HFFc6 (cell line): Measurements from ENCODE around the gene OPCML. TPM values are rescaled to one million over a fixed set of nuclear protein-coding genes. Genes with fewer than 3 reads are reported as not detected.

Source experiments
- DNase-seq: peaks from one replicate; pipeline ENCODE4 v3.0.0-alpha.2; 2018
- H3K27ac Mint-ChIP-seq: 2 replicates; pipeline ENCODE4 v1.8.0; 2020; ENCODE audit warnings: mild to moderate bottlenecking, mixed read lengths
- H3K27me3 Mint-ChIP-seq: 2 replicates; pipeline ENCODE4 v1.8.0; 2021; ENCODE audit warnings: mild to moderate bottlenecking, moderate library complexity, mixed read lengths; ENCODE audit not compliant: insufficient read depth
- H3K36me3 Mint-ChIP-seq: 2 replicates; pipeline ENCODE4 v1.8.0; 2021; ENCODE audit warnings: low read depth, mixed read lengths
- H3K4me1 Mint-ChIP-seq: 2 replicates; pipeline ENCODE4 v1.8.0; 2020; ENCODE audit warnings: low read depth, mixed read lengths
- H3K4me3 Mint-ChIP-seq: 2 replicates; pipeline ENCODE4 v1.8.0; 2020; ENCODE audit warnings: mild to moderate bottlenecking, moderate library complexity, mixed read lengths
- H3K9me3 Mint-ChIP-seq: 2 replicates; pipeline ENCODE4 v1.8.0; 2020; ENCODE audit warnings: mild to moderate bottlenecking, mixed read lengths
- CTCF ChIP-seq: fragments of 200-600 bp; sonication (generic); IDR thresholded peaks from 2 replicates; pipeline ENCODE4 v1.5.0; 2021; ENCODE audit warnings: antibody characterized with exemption, mild to moderate bottlenecking
- total RNA-seq, 6 experiments: library from RNA; stranded (reverse); fragmentation: NEBNext Ultra II Directional; extraction: Animal tissue kit (Norgen Biotek cat#: 25700); gene quantifications; 2 replicates in 1 of 6; 3 replicates in 5 of 6; pipeline ENCODE4 v1.2.3, GENCODE V29; 2021

The OPCML gene
- total RNA-seq, 6 experiments from 2014 or later, result 0.11 to 1.7 (median 0.33) TPM

DNA sequence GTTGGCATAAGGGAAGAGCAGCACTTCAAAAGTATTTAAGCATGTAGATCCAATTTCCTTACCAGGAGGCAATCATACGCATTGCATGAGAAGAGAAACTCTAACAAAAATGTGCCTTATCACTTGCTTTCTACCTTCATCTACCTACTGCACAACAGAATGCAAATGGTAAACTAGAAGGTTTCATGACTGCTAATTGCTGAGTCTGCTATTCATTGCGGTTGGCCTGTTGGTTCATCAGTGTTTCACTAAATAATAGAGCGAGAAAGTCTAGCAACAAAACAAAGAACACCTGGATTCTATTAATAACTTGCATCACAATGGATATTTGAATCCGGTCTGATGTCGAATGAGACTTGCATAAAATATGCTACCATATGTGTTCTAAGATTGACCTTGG lies 229.0 kb downstream of the OPCML start:
- no peaks in the 10 kb centered on the region; the same call in 1 of the 2 replicates for H3K36me3 Mint-ChIP-seq
- H3K4me1 Mint-ChIP-seq, result no peaks in the 10 kb centered on the region
- peaks cover 77% of the 10 kb centered on the region for H3K9me3 Mint-ChIP-seq
- H3K27ac Mint-ChIP-seq, result no peak overlapping the region
- no peak overlapping the region for H3K4me3 Mint-ChIP-seq
- no peak for TF ChIP-seq CTCF
- H3K27me3 Mint-ChIP-seq, result peaks cover 2% of the 10 kb centered on the region; the same call in 1 of the 2 replicates
- no peak for DNase-seq

GRCh38 chr11:133302056-133302455 lies 230.2 kb downstream of the OPCML start:
- H3K36me3 Mint-ChIP-seq, result no peaks in the 10 kb centered on the region; the same call in none of the 2 replicates
- H3K27ac Mint-ChIP-seq, result no peak overlapping the region
- H3K9me3 Mint-ChIP-seq, result peaks cover 73% of the 10 kb centered on the region
- TF ChIP-seq CTCF, result no peak
- H3K4me3 Mint-ChIP-seq, result no peak overlapping the region
- DNase-seq, result no peak
- peaks cover 2% of the 10 kb centered on the region; the same call in 1 of the 2 replicates for H3K27me3 Mint-ChIP-seq
- H3K4me1 Mint-ChIP-seq, result no peaks in the 10 kb centered on the region

- TF ChIP-seq CTCF, result no peak
- Mint-ChIP-seq H3K27me3 (peaks cover 2% of the 10 kb centered on the region; the same call in 1 of the 2 replicates), H3K9me3 (peaks cover 59% of the 10 kb centered on the region), H3K4me1 (no peaks in the 10 kb centered on the region), H3K4me3 (no peak overlapping the region), H3K27ac (no peak overlapping the region), H3K36me3 (no peaks in the 10 kb centered on the region; the same call in 1 of the 2 replicates)
- DNase-seq, result no peak
Observed at GRCh38 chr11:133300666-133301065, 231.6 kb downstream of the OPCML start.

GRCh38 chr11:133291780-133292179 lies 240.5 kb downstream of the OPCML start:
- Mint-ChIP-seq H3K36me3 (peaks cover 5% of the 10 kb centered on the region; the same call in 1 of the 2 replicates), H3K27ac (no peak overlapping the region), H3K27me3 (no peaks in the 10 kb centered on the region; the same call in 1 of the 2 replicates), H3K9me3 (peaks cover 62% of the 10 kb centered on the region), H3K4me3 (no peak overlapping the region), H3K4me1 (no peaks in the 10 kb centered on the region)
- no peak for TF ChIP-seq CTCF
- no peak for DNase-seq

- Mint-ChIP-seq H3K27me3 (no peaks in the 10 kb centered on the region; the same call in 1 of the 2 replicates), H3K4me3 (no peak overlapping the region), H3K4me1 (no peaks in the 10 kb centered on the region), H3K27ac (no peak overlapping the region), H3K9me3 (peaks cover 86% of the 10 kb centered on the region), H3K36me3 (peaks cover 5% of the 10 kb centered on the region; the same call in 1 of the 2 replicates)
- no peak for DNase-seq
- no peak for TF ChIP-seq CTCF
Observed at GRCh38 chr11:133285359-133285758, 246.9 kb downstream of the OPCML start.
